K562 (cell line): ENCODE data around the gene SLC49A3.

Experiments
- CBFA2T3 ChIP-seq: fragments of 450-650 bp; IDR thresholded peaks from 2 replicates; pipeline ENCODE4 v1.6.1; 2017
- CREBBP ChIP-seq: IDR thresholded peaks from one replicate; pipeline ENCODE4 v1.6.1; 2012; ENCODE audit warnings: low read depth, mild to moderate bottlenecking, control low read depth, inconsistent platforms, low read length
- EZH2 ChIP-seq: IDR thresholded peaks from 2 replicates; pipeline ENCODE4 v1.6.1; 2012; ENCODE audit warnings: low read depth, mild to moderate bottlenecking, inconsistent platforms, low read length, borderline replicate concordance
- NR3C1 ChIP-seq: sonication (generic); formaldehyde crosslinking; IDR thresholded peaks from 2 replicates; pipeline ENCODE4 v1.8.1; 2022; ENCODE audit warnings: missing genetic modification reagents
- TAF1 ChIP-seq: IDR thresholded peaks from 2 replicates; pipeline ENCODE4 v1.6.1; 2011; ENCODE audit warnings: mild to moderate bottlenecking, low read length, moderate library complexity; ENCODE audit not compliant: insufficient read depth, control insufficient read depth, severe bottlenecking; ENCODE audit errors: extremely low read depth
- TARDBP ChIP-seq: fragments of 450-650 bp; IDR thresholded peaks from 2 replicates; pipeline ENCODE4 v1.6.1; 2016
- ZFP30 ChIP-seq: fragments of 250-450 bp; sonication (Bioruptor Pico); IDR thresholded peaks from 2 replicates; pipeline ENCODE4 v1.8.0; 2022; ENCODE audit warnings: moderate library complexity, mild to moderate bottlenecking, inconsistent platforms, borderline replicate concordance
- ZNF124 ChIP-seq: sonication (generic); formaldehyde crosslinking; IDR thresholded peaks from 2 replicates; pipeline ENCODE4 v1.8.1; 2022; ENCODE audit warnings: missing genetic modification reagents

DNA sequence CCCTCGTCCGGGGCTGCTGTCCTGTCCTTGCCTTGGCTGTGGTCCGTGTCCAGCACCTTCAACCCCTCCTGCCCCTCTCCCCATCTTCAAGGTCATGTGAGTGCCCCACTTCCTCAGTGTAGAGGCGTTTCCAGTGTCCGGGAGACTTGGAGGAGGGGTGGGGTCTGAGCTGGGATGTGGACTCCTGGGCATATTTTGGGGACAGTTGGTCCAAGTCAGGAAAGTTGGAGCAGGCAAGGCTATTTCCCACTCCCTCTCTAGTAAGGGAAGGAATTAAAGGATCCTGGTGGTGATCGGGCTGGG, 19.6 kb upstream of the SLC49A3 start:
- TF ChIP-seq ZFP30 (CRISPR knock-in tag) (no peak), TARDBP (no peak), NR3C1 (no peak), ZNF124 (CRISPR knock-in tag) (no peak), EZH2 (no peak), TAF1 (no peak), CBFA2T3 (no peak), CREBBP (no peak)
